Activated CD8-positive, alpha-beta memory T cell treated with anti-CD3 and anti-CD28 coated beads, Interleukin-2, amount 10 ng/mL, durations not matched to agents 7 days and 5 days (primary cell): Measurements from ENCODE around the gene KSR2. TPM values are rescaled to one million over a fixed set of nuclear protein-coding genes. Genes with fewer than 3 reads are reported as not detected.

Experiments
- ATAC-seq: fragments of 150-1000 bp; cut with Tn5 transposase; one replicate; pipeline ENCODE4 v1.10.0; 2021; ENCODE audit warnings: moderate library complexity
- CTCF ChIA-PET: fragments of 350-600 bp; sonication (Branson Sonifier 250); formaldehyde crosslinking; loops from one replicate; lab custom pipeline; 2021; ENCODE audit warnings: antibody characterized with exemption; lab: Charles Lee
- DNase-seq: peaks from one replicate; pipeline ENCODE4 v3.0.0-alpha.2; 2020
- H3K27ac Mint-ChIP-seq: one replicate; pipeline ENCODE4 v1.8.0; 2021; ENCODE audit warnings: mild to moderate bottlenecking, mixed read lengths
- H3K27me3 Mint-ChIP-seq: one replicate; pipeline ENCODE4 v1.8.0; 2021; ENCODE audit warnings: mixed read lengths
- H3K36me3 Mint-ChIP-seq: one replicate; pipeline ENCODE4 v1.8.0; 2021; ENCODE audit warnings: mild to moderate bottlenecking, mixed read lengths
- H3K4me1 Mint-ChIP-seq: one replicate; pipeline ENCODE4 v1.8.0; 2021; ENCODE audit warnings: mixed read lengths
- H3K4me3 Mint-ChIP-seq: one replicate; pipeline ENCODE4 v1.8.0; 2021; ENCODE audit warnings: mild to moderate bottlenecking, moderate library complexity, mixed read lengths
- H3K9me3 Mint-ChIP-seq: one replicate; pipeline ENCODE4 v1.8.0; 2022; ENCODE audit warnings: low read depth, mixed read lengths
- total RNA-seq, 2 experiments: library from RNA; stranded (reverse); gene quantifications; one replicate each; pipeline ENCODE4 v1.2.3, GENCODE V29; 2021

KSR2 gene
- total RNA-seq, 2 experiments from 2014 or later: not detected

GRCh38 chr12:117599849-117600248 lies 368.9 kb downstream of the KSR2 start:
- Mint-ChIP-seq H3K27me3 (no peaks in the 10 kb centered on the region), H3K9me3 (no peaks in the 10 kb centered on the region)
- CTCF ChIA-PET: no interaction called here

GRCh38 chr12:117596968-117597367 lies 371.8 kb downstream of the KSR2 start:
- DNase-seq (no peak), ATAC-seq (no peak)
- no peaks in the 10 kb centered on the region for H3K36me3 Mint-ChIP-seq
- no peak overlapping the region for H3K4me3 Mint-ChIP-seq
- no peaks in the 10 kb centered on the region for H3K9me3 Mint-ChIP-seq
- H3K27me3 Mint-ChIP-seq: no peaks in the 10 kb centered on the region
- CTCF ChIA-PET: no interaction called here
- H3K4me1 Mint-ChIP-seq: no peaks in the 10 kb centered on the region
- H3K27ac Mint-ChIP-seq: no peak overlapping the region

More at GRCh38 chr12:117599849-117600248, 368.9 kb downstream of the KSR2 start:
- Mint-ChIP-seq H3K27ac (no peak overlapping the region), H3K4me1 (no peaks in the 10 kb centered on the region), H3K4me3 (no peak overlapping the region), H3K36me3 (no peaks in the 10 kb centered on the region)
- ATAC-seq: no peak
- DNase-seq: no peak

GRCh38 chr12:117595751-117596150 lies 373.0 kb downstream of the KSR2 start:
- H3K27me3 Mint-ChIP-seq: no peaks in the 10 kb centered on the region
- CTCF ChIA-PET: no interaction called here
- H3K9me3 Mint-ChIP-seq: no peaks in the 10 kb centered on the region
- no peak for DNase-seq
- H3K27ac Mint-ChIP-seq: no peak overlapping the region
- no peaks in the 10 kb centered on the region for H3K36me3 Mint-ChIP-seq
- no peaks in the 10 kb centered on the region for H3K4me1 Mint-ChIP-seq
- ATAC-seq: no peak
- no peak overlapping the region for H3K4me3 Mint-ChIP-seq

GRCh38 chr12:117594481-117594880 lies 374.3 kb downstream of the KSR2 start:
- Mint-ChIP-seq H3K9me3 (no peaks in the 10 kb centered on the region), H3K4me1 (no peaks in the 10 kb centered on the region), H3K4me3 (no peak overlapping the region), H3K27ac (no peak overlapping the region), H3K36me3 (no peaks in the 10 kb centered on the region), H3K27me3 (no peaks in the 10 kb centered on the region)
- DNase-seq: no peak
- ATAC-seq: no peak
- CTCF ChIA-PET: no interaction called here

- Mint-ChIP-seq H3K4me3 (no peak overlapping the region), H3K9me3 (no peaks in the 10 kb centered on the region), H3K27ac (no peak overlapping the region), H3K36me3 (no peaks in the 10 kb centered on the region), H3K27me3 (no peaks in the 10 kb centered on the region), H3K4me1 (no peaks in the 10 kb centered on the region)
- ATAC-seq (no peak), DNase-seq (no peak)
- CTCF ChIA-PET: no interaction called here
Measured at GRCh38 chr12:117593815-117594400, 374.9 kb downstream of the KSR2 start.

GRCh38 chr12:117592588-117593305 lies 376.0 kb downstream of the KSR2 start:
- H3K36me3 Mint-ChIP-seq: no peaks in the 10 kb centered on the region
- no peaks in the 10 kb centered on the region for H3K27me3 Mint-ChIP-seq
- CTCF ChIA-PET: no interaction called here
- no peaks in the 10 kb centered on the region for H3K4me1 Mint-ChIP-seq
- no peak overlapping the region for H3K4me3 Mint-ChIP-seq
- no peak overlapping the region for H3K27ac Mint-ChIP-seq
- DNase-seq (no peak), ATAC-seq (no peak)
- H3K9me3 Mint-ChIP-seq: no peaks in the 10 kb centered on the region

- Mint-ChIP-seq H3K27me3 (no peaks in the 10 kb centered on the region), H3K36me3 (no peaks in the 10 kb centered on the region)
- CTCF ChIA-PET: interaction anchor here (5.2 kb wide), 1 partner anchor 355 kb away, joined by 34 read pairs; no protein-coding TSS in a partner anchor
Measured at GRCh38 chr12:117590999-117591398, 377.8 kb downstream of the KSR2 start.

GRCh38 chr12:117590386-117590785 lies 378.4 kb downstream of the KSR2 start:
- H3K36me3 Mint-ChIP-seq: no peaks in the 10 kb centered on the region
- no peak for ATAC-seq
- H3K9me3 Mint-ChIP-seq: no peaks in the 10 kb centered on the region
- H3K27ac Mint-ChIP-seq: no peak overlapping the region
- H3K27me3 Mint-ChIP-seq: no peaks in the 10 kb centered on the region
- no peak overlapping the region for H3K4me3 Mint-ChIP-seq
- no peaks in the 10 kb centered on the region for H3K4me1 Mint-ChIP-seq
- CTCF ChIA-PET: interaction anchor here (5.2 kb wide), 1 partner anchor 355 kb away, joined by 34 read pairs; no protein-coding TSS in a partner anchor
- no peak for DNase-seq

More at GRCh38 chr12:117590999-117591398, 377.8 kb downstream of the KSR2 start:
- H3K27ac Mint-ChIP-seq: no peak overlapping the region
- DNase-seq (no peak), ATAC-seq (no peak)
- no peaks in the 10 kb centered on the region for H3K9me3 Mint-ChIP-seq
- H3K4me3 Mint-ChIP-seq: no peak overlapping the region
- H3K4me1 Mint-ChIP-seq: no peaks in the 10 kb centered on the region

GRCh38 chr12:117589021-117589420 lies 379.8 kb downstream of the KSR2 start:
- Mint-ChIP-seq H3K9me3 (no peaks in the 10 kb centered on the region), H3K36me3 (no peaks in the 10 kb centered on the region), H3K4me3 (no peak overlapping the region), H3K4me1 (no peaks in the 10 kb centered on the region), H3K27me3 (no peaks in the 10 kb centered on the region), H3K27ac (no peak overlapping the region)
- DNase-seq: no peak
- CTCF ChIA-PET: interaction anchor here (1.1 to 5.2 kb wide), 4 partner anchors 66 to 354 kb away, joined by 3 to 37 read pairs (median 18); no protein-coding TSS in a partner anchor
- no peak for ATAC-seq

- no peak for ATAC-seq
- peak; percentile 53 for DNase-seq
- no peaks in the 10 kb centered on the region for H3K36me3 Mint-ChIP-seq
- H3K27ac Mint-ChIP-seq: no peak overlapping the region
- CTCF ChIA-PET: interaction anchor here (0.7 to 5.2 kb wide), 14 partner anchors 12 to 375 kb away, joined by 3 to 37 read pairs (median 3); no protein-coding TSS in a partner anchor
- no peaks in the 10 kb centered on the region for H3K9me3 Mint-ChIP-seq
- H3K4me3 Mint-ChIP-seq: no peak overlapping the region
- peaks cover 4% of the 10 kb centered on the region for H3K27me3 Mint-ChIP-seq
- H3K4me1 Mint-ChIP-seq: no peaks in the 10 kb centered on the region
Measured at GRCh38 chr12:117587631-117588287, 381.0 kb downstream of the KSR2 start.

- ATAC-seq: no peak
- no peaks in the 10 kb centered on the region for H3K9me3 Mint-ChIP-seq
- H3K36me3 Mint-ChIP-seq: no peaks in the 10 kb centered on the region
- CTCF ChIA-PET: no interaction called here
- H3K27me3 Mint-ChIP-seq: peaks cover 4% of the 10 kb centered on the region
- no peak overlapping the region for H3K27ac Mint-ChIP-seq
- no peak for DNase-seq
- H3K4me3 Mint-ChIP-seq: no peak overlapping the region
- no peaks in the 10 kb centered on the region for H3K4me1 Mint-ChIP-seq
Measured at GRCh38 chr12:117583677-117584225, 385.0 kb downstream of the KSR2 start.

GRCh38 chr12:117583092-117583491 lies 385.7 kb downstream of the KSR2 start:
- no peak overlapping the region for H3K4me3 Mint-ChIP-seq
- ATAC-seq (no peak), DNase-seq (no peak)
- H3K27ac Mint-ChIP-seq: no peak overlapping the region
- H3K36me3 Mint-ChIP-seq: no peaks in the 10 kb centered on the region
- H3K9me3 Mint-ChIP-seq: no peaks in the 10 kb centered on the region
- H3K27me3 Mint-ChIP-seq: peaks cover 4% of the 10 kb centered on the region
- CTCF ChIA-PET: no interaction called here
- no peaks in the 10 kb centered on the region for H3K4me1 Mint-ChIP-seq

- no peaks in the 10 kb centered on the region for H3K9me3 Mint-ChIP-seq
- no peak overlapping the region for H3K4me3 Mint-ChIP-seq
- H3K36me3 Mint-ChIP-seq: no peaks in the 10 kb centered on the region
- no peaks in the 10 kb centered on the region for H3K4me1 Mint-ChIP-seq
- DNase-seq (no peak), ATAC-seq (no peak)
- CTCF ChIA-PET: no interaction called here
- H3K27me3 Mint-ChIP-seq: peaks cover 4% of the 10 kb centered on the region
- H3K27ac Mint-ChIP-seq: no peak overlapping the region
Measured at GRCh38 chr12:117582135-117582784, 386.5 kb downstream of the KSR2 start.
